HEK293 (cell line): Measurements from ENCODE around the gene SRMS.

Experiments
- CTCF ChIP-seq: fragments of 450-650 bp; formaldehyde crosslinking; IDR thresholded peaks from 2 replicates; pipeline ENCODE4 v1.5.1; 2016; ENCODE audit warnings: missing biosample characterization, missing genetic modification characterization
- ZNF157 ChIP-seq: fragments of 450-650 bp; formaldehyde crosslinking; IDR thresholded peaks from 2 replicates; pipeline ENCODE4 v1.5.1; 2016; ENCODE audit warnings: missing biosample characterization, missing genetic modification characterization

GRCh38 chr20:63551068-63551467 lies 3.5 kb upstream of the SRMS start:
- TF ChIP-seq CTCF = no peak
- TF ChIP-seq ZNF157 (tag by site-specific recombination) = no peak
